ENCODE measurements around the gene EFNA3.

Gene EFNA3

GRCh38 chr1:155040358-155041093 is 38.1 kb upstream of the EFNA3 start:
- TF ChIP-seq ZNF274 (IDR thresholded peaks at IDR 0.05; ENCODE audit: low read depth, low read length), result no peak

DNA sequence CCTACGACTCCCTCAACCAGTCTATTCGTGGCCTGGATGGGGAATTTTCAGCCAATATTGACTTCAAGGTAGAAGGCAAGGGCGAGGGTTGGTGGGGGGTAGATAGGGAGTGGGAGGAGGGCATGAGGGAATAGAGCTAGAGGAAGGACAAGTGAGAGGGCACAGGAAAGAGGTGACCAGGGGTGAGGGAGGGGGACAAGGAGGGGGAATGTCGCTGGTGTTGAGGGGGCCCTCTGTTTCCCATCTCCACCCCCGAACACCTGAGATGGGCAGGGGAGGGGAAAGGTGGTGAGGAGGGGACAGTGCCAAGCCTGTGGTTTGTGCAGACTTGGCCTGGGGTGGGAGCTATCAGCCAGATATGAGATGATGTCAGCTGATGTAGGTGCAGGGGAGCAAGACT is 35.8 kb upstream of the EFNA3 start:
- H3K4me3 ChIP-seq (ENCODE audit: low read length), result no peak overlapping the region
- no peak for TF ChIP-seq ZNF274 (IDR thresholded peaks at IDR 0.05; ENCODE audit: low read depth, low read length)

More at GRCh38 chr1:155040358-155041093, 38.1 kb upstream of the EFNA3 start:
- no peak overlapping the region for H3K4me3 ChIP-seq (ENCODE audit: low read length)

DNA sequence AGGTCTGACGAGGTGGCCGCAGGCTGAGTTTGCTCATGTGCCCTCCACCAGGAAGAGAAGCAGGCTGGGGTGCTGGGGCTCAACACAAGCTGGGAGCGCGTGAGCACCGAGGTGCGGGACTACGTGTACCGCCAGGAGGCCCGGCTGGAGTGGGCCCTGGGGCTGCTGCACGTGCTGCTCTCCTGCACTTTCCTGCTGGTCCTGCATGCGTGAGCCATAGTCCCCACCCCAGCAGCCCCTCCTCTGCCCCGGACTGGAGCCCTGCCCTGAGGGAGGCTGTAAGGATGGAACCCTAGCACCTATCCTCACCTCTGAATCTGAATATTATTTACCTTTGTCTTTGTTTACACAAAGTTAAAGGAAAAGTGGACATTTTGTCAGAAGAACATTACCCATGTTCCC is 35.3 kb upstream of the EFNA3 start:
- H3K4me3 ChIP-seq (ENCODE audit: low read length), result no peak overlapping the region

DNA sequence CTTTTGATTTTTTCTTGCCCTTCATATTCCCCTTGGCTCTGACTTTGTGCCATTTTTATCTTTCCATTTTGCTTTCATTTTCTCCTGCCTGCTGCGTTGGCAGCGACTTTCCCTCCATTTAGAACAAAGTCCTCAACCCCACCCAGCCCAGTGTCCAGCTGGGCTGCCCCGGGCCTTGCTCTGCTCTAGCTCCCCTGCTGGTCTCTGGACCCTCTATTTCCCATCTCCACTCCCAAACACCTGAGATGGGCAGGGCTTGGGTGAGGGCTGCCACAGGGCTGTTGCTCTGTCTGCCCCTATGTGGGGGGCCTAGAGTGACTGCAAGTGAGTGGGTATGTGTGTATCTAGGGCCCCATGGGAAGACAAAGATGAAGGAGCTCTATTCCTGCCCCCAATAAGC is 34.8 kb upstream of the EFNA3 start:
- no peak overlapping the region for H3K4me3 ChIP-seq (ENCODE audit: low read length)
- no peak for TF ChIP-seq ZNF274 (IDR thresholded peaks at IDR 0.05; ENCODE audit: low read depth, low read length)

More for the DNA sequence above, 35.3 kb upstream of the EFNA3 start:
- TF ChIP-seq ZNF274 (IDR thresholded peaks at IDR 0.05; ENCODE audit: low read depth, low read length), result no peak

- TF ChIP-seq ZNF274 (IDR thresholded peaks at IDR 0.05; ENCODE audit: low read depth, low read length), result no peak
- no peak overlapping the region for H3K4me3 ChIP-seq (ENCODE audit: low read length)
Observed at GRCh38 chr1:155044365-155044764, 34.3 kb upstream of the EFNA3 start.

GRCh38 chr1:155044812-155045657 is 33.6 kb upstream of the EFNA3 start:
- no peak for TF ChIP-seq ZNF274 (IDR thresholded peaks at IDR 0.05; ENCODE audit: low read depth, low read length)
- H3K4me3 ChIP-seq (ENCODE audit: low read length), result no peak overlapping the region

- no peak overlapping the region for H3K4me3 ChIP-seq (ENCODE audit: low read length)
- no peak for TF ChIP-seq ZNF274 (IDR thresholded peaks at IDR 0.05; ENCODE audit: low read depth, low read length)
Observed at GRCh38 chr1:155048449-155049334, 29.9 kb upstream of the EFNA3 start.

GRCh38 chr1:155049651-155050559 is 28.7 kb upstream of the EFNA3 start:
- no peak for TF ChIP-seq ZNF274 (IDR thresholded peaks at IDR 0.05; ENCODE audit: low read depth, low read length)
- peak overlapping the region; percentile 82; the same call in 1 of the 2 replicates for H3K4me3 ChIP-seq (ENCODE audit: low read length)

- TF ChIP-seq ZNF274 (IDR thresholded peaks at IDR 0.05; ENCODE audit: low read depth, low read length), result no peak
- peak within 1 kb of the TSS; percentile 82 for H3K4me3 ChIP-seq (ENCODE audit: low read length)
Observed at GRCh38 chr1:155050560-155051341, 27.9 kb upstream of the EFNA3 start, which contains the start of gene ADAM15. Gene ADAM15, plus strand, starts transcription at chr1:155051316. Its CDS starts 71 bp downstream, at chr1:155051387.

DNA sequence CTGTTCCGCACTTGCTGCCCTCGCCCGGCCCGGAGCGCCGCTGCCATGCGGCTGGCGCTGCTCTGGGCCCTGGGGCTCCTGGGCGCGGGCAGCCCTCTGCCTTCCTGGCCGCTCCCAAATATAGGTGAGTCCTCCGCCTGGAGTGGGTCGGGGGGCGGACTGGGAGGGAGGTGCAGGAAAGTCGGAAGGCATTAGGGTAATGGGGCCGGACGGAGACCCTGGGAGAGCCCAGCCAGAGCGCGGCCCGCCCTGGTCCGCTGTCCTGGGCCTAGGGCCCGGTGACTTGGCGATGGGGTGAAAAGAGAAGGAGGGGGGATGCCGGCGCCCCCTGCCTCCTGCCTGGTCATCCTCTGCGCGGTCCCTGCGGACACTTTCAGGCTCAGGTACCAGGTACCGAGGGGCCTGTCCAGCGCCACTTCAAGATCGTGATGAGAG is 27.3 kb upstream of the EFNA3 start:
- H3K4me3 ChIP-seq (ENCODE audit: low read length), result peak overlapping the region; percentile 81
- no peak for TF ChIP-seq ZNF274 (IDR thresholded peaks at IDR 0.05; ENCODE audit: low read depth, low read length)

DNA sequence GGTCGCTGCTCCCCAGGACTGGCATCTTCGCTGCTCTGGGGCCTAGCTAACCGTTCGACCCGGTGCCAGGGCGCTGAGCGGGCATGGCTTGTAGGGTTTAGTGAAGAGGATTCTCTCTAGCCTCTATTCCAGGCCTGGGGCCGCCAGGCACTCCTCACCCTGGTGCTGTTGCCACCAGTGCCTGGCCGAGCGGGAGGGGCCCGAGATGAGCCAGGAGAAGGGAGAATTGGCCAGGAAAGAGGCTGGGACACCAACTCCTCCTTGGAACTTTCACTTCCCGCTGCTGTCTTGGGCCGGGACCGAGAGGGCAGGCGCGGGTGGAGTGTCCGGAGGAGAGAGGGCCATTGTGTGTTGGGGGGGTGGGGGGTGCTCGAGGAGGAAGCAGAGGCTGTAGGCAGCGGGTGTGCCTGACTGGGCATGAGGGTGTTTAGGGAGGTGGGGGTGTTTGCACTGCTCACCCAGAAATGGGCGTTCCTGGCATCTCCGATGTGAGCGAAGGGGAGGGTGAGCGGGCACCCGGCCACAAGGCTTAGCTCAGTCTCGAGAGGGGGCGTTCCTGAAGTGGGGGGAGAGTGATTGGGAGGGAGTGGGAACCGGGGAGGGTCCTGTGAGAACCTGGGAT is 26.7 kb upstream of the EFNA3 start:
- TF ChIP-seq ZNF274 (IDR thresholded peaks at IDR 0.05; ENCODE audit: low read depth, low read length), result no peak
- H3K4me3 ChIP-seq (ENCODE audit: low read length), result peak overlapping the region; percentile 81
